MCF 10A (cell line): ENCODE results near the gene CRADD. TPM values are rescaled to one million over a fixed set of nuclear protein-coding genes. Genes with fewer than 3 reads are reported as not detected.

Experiments
- BruUV-seq: library from RNA; stranded (reverse); fragments of 400-500 nt; replicated peaks from 2 replicates; lab custom pipeline; 2021; lab: Mats Ljungman, UMichigan
- CTCF ChIA-PET: fragments of 300-600 bp; sonication (Branson Sonifier 250); formaldehyde crosslinking; extraction: SDS; loops from one replicate; lab custom pipeline; 2021; ENCODE audit warnings: antibody characterized with exemption, inconsistent platforms; lab: Yijun Ruan, JAX
- POLR2A ChIA-PET: fragments of 300-600, 350-650 bp; sonication (Branson Sonifier 250); formaldehyde crosslinking; extraction: SDS; loops from one replicate; lab custom pipeline; 2020; ENCODE audit warnings: antibody characterized with exemption, inconsistent platforms; lab: Yijun Ruan, JAX
- DNase-seq: peaks from one replicate; pipeline ENCODE4 v3.0.0-alpha.2; 2018; ENCODE audit not compliant: unreplicated experiment
- H3K27ac Mint-ChIP-seq: one replicate; pipeline ENCODE4 v1.8.0; 2022; ENCODE audit warnings: mild to moderate bottlenecking, low read depth, mixed read lengths; ENCODE audit not compliant: unreplicated experiment
- H3K27me3 Mint-ChIP-seq: one replicate; pipeline ENCODE4 v1.8.0; 2022; ENCODE audit warnings: mixed read lengths; ENCODE audit not compliant: insufficient read depth, unreplicated experiment
- H3K36me3 Mint-ChIP-seq: one replicate; pipeline ENCODE4 v1.8.0; 2022; ENCODE audit warnings: mild to moderate bottlenecking, moderate library complexity, mixed read lengths; ENCODE audit not compliant: insufficient read depth, unreplicated experiment
- H3K4me1 Mint-ChIP-seq: one replicate; pipeline ENCODE4 v1.8.0; 2022; ENCODE audit warnings: mixed read lengths; ENCODE audit not compliant: insufficient read depth, unreplicated experiment
- H3K4me3 Mint-ChIP-seq: one replicate; pipeline ENCODE4 v1.8.0; 2022; ENCODE audit warnings: mild to moderate bottlenecking, moderate library complexity, mixed read lengths; ENCODE audit not compliant: unreplicated experiment
- H3K9me3 Mint-ChIP-seq: one replicate; pipeline ENCODE4 v1.8.0; 2022; ENCODE audit warnings: mixed read lengths; ENCODE audit not compliant: unreplicated experiment
- intact Hi-C: fragments of 100-400 bp; cut with micrococcal nuclease; formaldehyde crosslinking; loops from 2 replicates; pipeline ENCODE4 v1.14.1; 2022
- total RNA-seq: library from RNA; stranded (reverse); gene quantifications from 2 replicates; pipeline ENCODE4 v1.2.3, GENCODE V29; 2022
- TF ChIP-seq, protein P1 (sequence below): fragments of 200-600 bp; IDR thresholded peaks from one replicate; pipeline ENCODE4 v1.8.0; 2022; ENCODE audit warnings: antibody characterized with exemption, mild to moderate bottlenecking; ENCODE audit not compliant: unreplicated experiment

Gene CRADD
- total RNA-seq, 1 experiment from 2014 or later: 15.4 TPM

- H3K27me3 Mint-ChIP-seq: no peaks in the 10 kb centered on the region
- peaks cover 58% of the 10 kb centered on the region for H3K4me1 Mint-ChIP-seq
- no peak for DNase-seq
- H3K9me3 Mint-ChIP-seq: peaks cover 8% of the 10 kb centered on the region
- H3K36me3 Mint-ChIP-seq: no peaks in the 10 kb centered on the region
- no TSS peak for BruUV-seq
- CTCF ChIA-PET: interaction anchor here (0.6 to 1.4 kb wide), 3 partner anchors 25 to 295 kb away, joined by 3 to 4 read pairs (median 4); no protein-coding TSS in a partner anchor
- TF ChIP-seq, protein P1, sequence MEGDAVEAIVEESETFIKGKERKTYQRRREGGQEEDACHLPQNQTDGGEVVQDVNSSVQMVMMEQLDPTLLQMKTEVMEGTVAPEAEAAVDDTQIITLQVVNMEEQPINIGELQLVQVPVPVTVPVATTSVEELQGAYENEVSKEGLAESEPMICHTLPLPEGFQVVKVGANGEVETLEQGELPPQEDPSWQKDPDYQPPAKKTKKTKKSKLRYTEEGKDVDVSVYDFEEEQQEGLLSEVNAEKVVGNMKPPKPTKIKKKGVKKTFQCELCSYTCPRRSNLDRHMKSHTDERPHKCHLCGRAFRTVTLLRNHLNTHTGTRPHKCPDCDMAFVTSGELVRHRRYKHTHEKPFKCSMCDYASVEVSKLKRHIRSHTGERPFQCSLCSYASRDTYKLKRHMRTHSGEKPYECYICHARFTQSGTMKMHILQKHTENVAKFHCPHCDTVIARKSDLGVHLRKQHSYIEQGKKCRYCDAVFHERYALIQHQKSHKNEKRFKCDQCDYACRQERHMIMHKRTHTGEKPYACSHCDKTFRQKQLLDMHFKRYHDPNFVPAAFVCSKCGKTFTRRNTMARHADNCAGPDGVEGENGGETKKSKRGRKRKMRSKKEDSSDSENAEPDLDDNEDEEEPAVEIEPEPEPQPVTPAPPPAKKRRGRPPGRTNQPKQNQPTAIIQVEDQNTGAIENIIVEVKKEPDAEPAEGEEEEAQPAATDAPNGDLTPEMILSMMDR: no peak
- H3K4me3 Mint-ChIP-seq: no peak overlapping the region
- POLR2A ChIA-PET: interaction anchor here (0.6 to 1.5 kb wide), 3 partner anchors 65 to 240 kb away, joined by 3 to 4 read pairs (median 3); no protein-coding TSS in a partner anchor
- intact Hi-C loops: no loop called here
- H3K27ac Mint-ChIP-seq: peak overlapping the region; percentile 91
These were observed 130.2 kb downstream of the CRADD start for GRCh38 chr12:93807354-93807753.

DNA sequence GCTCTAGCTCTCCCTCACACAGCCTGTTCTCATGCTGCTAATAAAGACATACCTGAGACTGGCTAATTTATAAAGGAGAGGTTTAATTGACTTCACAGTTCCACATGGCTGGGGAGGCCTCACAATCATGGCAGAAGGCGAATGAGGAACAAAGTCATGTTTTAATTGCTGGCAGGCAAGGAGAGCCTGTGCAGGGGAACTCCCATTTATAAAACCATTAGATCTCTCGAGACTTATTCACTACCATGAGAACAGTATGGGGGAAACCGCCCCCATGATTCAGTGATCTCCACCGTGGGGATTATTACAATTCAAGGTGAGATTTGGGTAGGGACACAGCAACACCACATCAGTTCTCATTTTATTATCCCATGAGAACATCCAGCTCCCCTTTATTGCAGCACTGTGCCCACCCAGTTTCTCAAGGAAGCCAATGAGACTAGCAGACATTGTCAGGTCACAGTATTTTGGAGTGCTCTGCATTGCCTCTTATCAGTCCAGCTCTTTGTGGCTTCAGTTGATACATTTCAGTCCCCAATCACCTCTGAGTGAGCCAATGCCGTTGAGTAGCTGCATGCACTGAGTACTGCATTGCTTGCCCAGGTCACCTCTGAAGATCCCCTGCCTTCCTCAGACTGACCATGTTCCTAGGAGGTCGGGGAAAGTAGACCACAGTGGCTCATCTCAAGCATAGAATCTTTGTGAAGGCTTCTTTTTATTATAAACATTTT is 131.2 kb downstream of the CRADD start:
- Mint-ChIP-seq H3K27ac (peak overlapping the region; percentile 91), H3K4me3 (no peak overlapping the region), H3K27me3 (no peaks in the 10 kb centered on the region), H3K36me3 (no peaks in the 10 kb centered on the region), H3K9me3 (peaks cover 8% of the 10 kb centered on the region), H3K4me1 (peaks cover 51% of the 10 kb centered on the region)
- DNase-seq: no peak
- TF ChIP-seq, protein P1: no peak
- POLR2A ChIA-PET: interaction anchor here (0.6 to 4.7 kb wide), 4 partner anchors 24 to 239 kb away, joined by 3 to 30 read pairs (median 4); no protein-coding TSS in a partner anchor
- intact Hi-C loops: no loop called here
- no TSS peak for BruUV-seq
- CTCF ChIA-PET: interaction anchor here (1.4 to 2.1 kb wide), 2 partner anchors 42 to 294 kb away, joined by 4 to 6 read pairs; no protein-coding TSS in a partner anchor

- no TSS peak for BruUV-seq
- Mint-ChIP-seq H3K9me3 (peaks cover 2% of the 10 kb centered on the region), H3K4me1 (peaks cover 27% of the 10 kb centered on the region), H3K27me3 (no peaks in the 10 kb centered on the region), H3K4me3 (no peak overlapping the region), H3K27ac (peak overlapping the region; percentile 69), H3K36me3 (no peaks in the 10 kb centered on the region)
- no peak for DNase-seq
- intact Hi-C loops: loop anchor here (10.0 kb wide), 1 partner anchor 1602 kb away; no protein-coding TSS in a partner anchor
- TF ChIP-seq, protein P1: no peak
- ChIA-PET POLR2A (interaction anchor here (0.9 to 4.7 kb wide), 4 partner anchors 28 to 287 kb away, joined by 3 to 30 read pairs (median 5); no protein-coding TSS in a partner anchor), CTCF (interaction anchor here (0.6 to 1.3 kb wide), 2 partner anchors 27 to 778 kb away, joined by 3 to 7 read pairs; no protein-coding TSS in a partner anchor)
These were observed 135.5 kb downstream of the CRADD start for GRCh38 chr12:93812626-93813025.

- Mint-ChIP-seq H3K4me3 (no peak overlapping the region), H3K27me3 (no peaks in the 10 kb centered on the region), H3K27ac (peak overlapping the region; percentile 69), H3K36me3 (no peaks in the 10 kb centered on the region), H3K9me3 (no peaks in the 10 kb centered on the region), H3K4me1 (peaks cover 27% of the 10 kb centered on the region)
- TF ChIP-seq, protein P1: no peak
- CTCF ChIA-PET: no interaction called here
- POLR2A ChIA-PET: interaction anchor here (0.9 to 1.2 kb wide), 4 partner anchors 28 to 286 kb away, joined by 3 to 5 read pairs (median 4); no protein-coding TSS in a partner anchor
- no peak for DNase-seq
- BruUV-seq: no TSS peak
- intact Hi-C loops: loop anchor here (10.0 kb wide), 1 partner anchor 1602 kb away; no protein-coding TSS in a partner anchor
These were observed 136.0 kb downstream of the CRADD start for GRCh38 chr12:93813186-93813585.
